Fibroblast of lung (primary cell): ENCODE data around the gene NLGN1.

ENCODE experiments used
- CTCF ChIP-seq, 2 donors: IDR thresholded peaks in 1 of 2; conservative IDR thresholded peaks in 1 of 2; 1 replicate in 1 of 2; 2 replicates in 1 of 2; pipeline ENCODE4 v1.5.1; 2011 to 2012; ENCODE audit warnings: low read length in 2 of 2, control low read depth in 1 of 2, inconsistent platforms in 1 of 2, low read depth in 1 of 2, mild to moderate bottlenecking in 1 of 2
- EZH2 ChIP-seq: IDR thresholded peaks from 2 replicates; pipeline ENCODE4 v1.5.1; 2012; ENCODE audit warnings: low read length, control low read depth, mild to moderate bottlenecking; ENCODE audit errors: missing control alignments

GRCh38 chr3:173380681-173381080, 16.9 kb upstream of the NLGN1 start:
- TF ChIP-seq CTCF (conservative IDR thresholded peaks at IDR 0.05 in 1 of 2, IDR thresholded peaks at IDR 0.05 in 1 of 2; ENCODE audit: low read depth in 1 of 2, low read length in 2 of 2) (no peak), EZH2 (no peak)
